ENCODE measurements around the gene RNF215. TPM values are rescaled to one million over a fixed set of nuclear protein-coding genes. Genes with fewer than 3 reads are reported as not detected.

The RNF215 gene
- total RNA-seq, 1 donor from 2014 or later: 22.4 TPM

- DNase-seq (ENCODE audit: low spot score in 2 of 2) (no peak), FAIRE-seq (no peak)
Measured at GRCh38 chr22:30336752-30337460, 50.3 kb downstream of the RNF215 start.

DNA sequence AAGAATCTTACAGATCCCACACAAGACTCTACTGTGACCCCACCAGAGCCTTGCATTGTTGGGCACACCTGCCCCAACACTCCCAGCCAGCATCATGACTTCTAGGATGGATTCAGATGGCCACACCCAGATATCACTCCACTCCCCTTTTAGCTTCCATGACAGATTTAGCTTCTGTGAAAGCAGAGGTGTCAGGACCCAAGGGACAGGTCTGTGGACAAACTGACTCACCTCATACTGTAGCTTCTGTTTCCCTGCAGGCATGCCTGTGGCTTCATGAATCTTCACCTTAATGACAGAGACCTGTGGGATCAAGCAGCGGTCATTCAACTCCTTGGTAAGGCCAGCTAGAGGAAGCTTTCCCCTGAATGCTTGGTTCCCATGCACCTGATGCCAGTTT lies 52.0 kb downstream of the RNF215 start:
- no peak for DNase-seq (ENCODE audit: low spot score in 2 of 2)
- FAIRE-seq: no peak

DNA sequence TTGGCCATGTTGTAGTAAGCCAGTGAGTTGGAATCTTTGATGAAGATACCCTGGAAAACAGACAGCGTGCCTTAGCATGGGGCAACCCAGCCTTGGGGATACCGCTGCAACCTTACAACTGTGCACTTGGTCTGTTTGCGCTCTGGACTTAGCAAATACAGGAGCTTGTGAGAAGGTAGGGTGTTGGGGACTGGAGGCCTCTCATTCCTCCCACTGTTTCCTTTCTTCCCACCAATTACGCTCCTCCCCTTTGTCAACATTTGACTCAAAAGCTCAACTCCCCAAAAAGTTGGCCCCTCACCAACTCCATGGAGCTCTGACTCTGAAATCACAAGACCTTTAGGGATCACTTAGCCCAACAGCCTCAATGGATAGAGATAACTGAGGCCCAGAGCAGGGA lies 52.6 kb downstream of the RNF215 start:
- no peak for FAIRE-seq
- DNase-seq (ENCODE audit: low spot score in 2 of 2): no peak

DNA sequence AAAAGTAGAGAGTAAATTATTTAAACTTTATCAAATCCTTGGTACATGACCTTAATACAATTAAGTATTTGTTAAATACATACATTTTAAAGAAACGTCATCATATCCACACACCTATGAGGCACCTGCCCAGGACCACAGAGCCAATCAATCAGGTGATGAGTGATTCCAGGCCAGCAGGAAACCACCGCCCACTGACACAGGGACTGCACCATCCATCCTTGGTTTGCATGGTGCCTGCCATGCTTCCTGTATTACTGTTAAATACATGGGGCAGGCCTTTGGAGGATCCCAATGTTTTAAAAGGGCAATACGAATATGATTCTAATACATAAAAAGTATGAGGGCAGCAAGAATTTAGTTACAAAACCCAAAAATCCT lies 53.5 kb downstream of the RNF215 start:
- DNase-seq (ENCODE audit: low spot score in 2 of 2) (no peak), FAIRE-seq (no peak)

- no peak for DNase-seq (ENCODE audit: low spot score in 2 of 2)
- no peak for FAIRE-seq
Measured at GRCh38 chr22:30332994-30333706, 54.1 kb downstream of the RNF215 start.

GRCh38 chr22:30332551-30332950 lies 54.7 kb downstream of the RNF215 start:
- FAIRE-seq (no peak), DNase-seq (ENCODE audit: low spot score in 2 of 2) (peak in 1 of 2 donors; percentile 50)

Small RNA genes within 50 kb of the gene (small RNA-seq; reads per million reads assigned to genes)
- gene AC004832.3 (not detected), gene RNU6-564P (not detected)

Other genes starting within 250 kb of the RNF215 start
- gene LIF, start 140.7 kb downstream of the RNF215 start, total RNA-seq: not detected
- 0.41 TPM for gene OSM, start 120.6 kb downstream of the RNF215 start, total RNA-seq
- 2.4 TPM for gene CASTOR1, start 97.9 kb downstream of the RNF215 start, total RNA-seq
- gene TBC1D10A, start 60.5 kb downstream of the RNF215 start, total RNA-seq: 10.6 TPM
- 13.9 TPM for gene SF3A1, start 30.5 kb downstream of the RNF215 start, total RNA-seq
- 5.3 TPM for gene CCDC157, start 30.4 kb downstream of the RNF215 start, total RNA-seq
- gene SEC14L2, start 9.6 kb upstream of the RNF215 start, total RNA-seq: 6.5 TPM
- 0.41 TPM for gene MTFP1, start 38.4 kb upstream of the RNF215 start, total RNA-seq
- not detected for gene SEC14L3, start 84.6 kb upstream of the RNF215 start, total RNA-seq
- not detected for gene SEC14L4, start 118.3 kb upstream of the RNF215 start, total RNA-seq
- 0.82 TPM for gene SEC14L6, start 159.3 kb upstream of the RNF215 start, total RNA-seq
- gene GAL3ST1, start 187.3 kb upstream of the RNF215 start, total RNA-seq: 1.2 TPM
- gene PES1, start 204.5 kb upstream of the RNF215 start, total RNA-seq: 52.2 TPM
- 11.0 TPM for gene TCN2, start 219.8 kb upstream of the RNF215 start, total RNA-seq
- gene SLC35E4, start 248.4 kb upstream of the RNF215 start, total RNA-seq: 6.5 TPM

Data from frontal cortex (tissue), 4 donors.